Measurements from ENCODE around the gene NXPE3. TPM values are rescaled to one million over a fixed set of nuclear protein-coding genes. Genes with fewer than 3 reads are reported as not detected.

Gene NXPE3
- total RNA-seq, 1 experiment from 2014 or later: 12.8 TPM

- H3K4me2 ChIP-seq: no peak overlapping the region
- intact Hi-C loops (cut with micrococcal nuclease; ENCODE audit: unreplicated experiment): loop anchor here (2.0 to 5.0 kb wide), 3 partner anchors 127 to 262 kb away; no protein-coding TSS in a partner anchor
- POLR2A ChIA-PET (ENCODE audit: unreplicated experiment): interaction anchor here (0.6 kb wide), 1 partner anchor 843 kb away, joined by 3 read pairs; no protein-coding TSS in a partner anchor
Measured at GRCh38 chr3:101814835-101815234, 35.8 kb downstream of the NXPE3 start.

DNA sequence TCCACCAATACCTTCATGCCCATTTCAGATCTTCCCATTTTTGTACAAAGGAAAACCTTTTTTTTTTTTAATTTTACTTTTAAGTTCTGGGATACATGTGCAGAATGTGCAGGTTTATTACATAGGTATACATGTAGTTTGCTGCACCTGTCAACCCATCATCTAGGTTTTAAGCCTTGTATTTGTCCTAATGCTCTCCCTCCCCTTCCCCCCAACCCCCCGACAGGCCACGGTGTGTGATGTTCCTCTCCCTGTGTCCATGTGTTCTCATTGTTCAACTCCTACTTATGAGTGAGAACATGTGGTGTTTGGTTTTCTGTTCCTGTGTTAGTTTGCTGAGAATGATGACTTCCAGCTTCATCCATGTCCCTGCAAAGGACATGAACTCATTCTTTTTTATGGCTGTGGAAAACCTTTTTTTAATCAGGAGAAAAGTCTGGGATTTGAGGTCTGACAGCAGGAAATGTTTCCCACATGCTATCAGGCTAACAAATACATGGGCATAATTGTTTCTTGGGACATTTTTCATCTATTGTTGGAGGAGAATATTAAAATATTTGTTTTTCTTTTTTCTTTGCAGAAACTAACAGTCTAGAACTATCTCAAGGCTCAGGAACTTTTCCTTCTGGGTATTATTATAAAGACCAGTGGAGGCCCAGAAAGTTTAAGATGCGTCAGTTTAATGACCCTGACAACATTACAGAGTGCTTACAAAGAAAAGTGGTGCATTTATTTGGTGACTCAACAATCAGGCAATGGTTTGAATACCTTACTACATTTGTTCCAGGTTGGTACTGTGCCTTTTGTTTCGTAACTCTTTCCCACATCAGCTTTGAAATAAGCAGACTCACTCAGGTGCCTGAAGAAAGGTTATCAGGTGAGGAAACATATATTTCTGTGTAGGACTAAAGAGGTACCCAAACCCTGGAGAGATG is 37.5 kb downstream of the NXPE3 start:
- Histone ChIP-seq H3K79me2 (ENCODE audit: low read depth) (no peaks in the 10 kb centered on the region), H2AFZ (no peak overlapping the region), H3K9me3 (ENCODE audit: insufficient read depth, low read depth) (no peaks in the 10 kb centered on the region; the same call in 1 of the 2 replicates), H3K4me2 (no peak overlapping the region), H3K4me1 (replicated peaks; ENCODE audit: insufficient read depth) (peaks cover 10% of the 10 kb centered on the region; the same call in 1 of the 2 replicates), H3K4me3 (no peak overlapping the region), H3K9me2 (ENCODE audit: insufficient read depth) (no peaks in the 10 kb centered on the region), H3F3A (ENCODE audit: insufficient read depth, low read depth) (peaks cover 16% of the 10 kb centered on the region; the same call in 1 of the 2 replicates), H4K20me1 (ENCODE audit: insufficient read depth) (no peaks in the 10 kb centered on the region), H3K36me3 (ENCODE audit: low read depth) (no peaks in the 10 kb centered on the region), H3K27me3 (ENCODE audit: insufficient read depth, low read depth) (no peaks in the 10 kb centered on the region), H3K27ac (peak overlapping the region; percentile 18; the same call in 1 of the 2 replicates)
- TF ChIP-seq EZH2 (IDR thresholded peaks at IDR 0.05; ENCODE audit: low read depth): no peak
- TF ChIP-seq, protein P1, sequence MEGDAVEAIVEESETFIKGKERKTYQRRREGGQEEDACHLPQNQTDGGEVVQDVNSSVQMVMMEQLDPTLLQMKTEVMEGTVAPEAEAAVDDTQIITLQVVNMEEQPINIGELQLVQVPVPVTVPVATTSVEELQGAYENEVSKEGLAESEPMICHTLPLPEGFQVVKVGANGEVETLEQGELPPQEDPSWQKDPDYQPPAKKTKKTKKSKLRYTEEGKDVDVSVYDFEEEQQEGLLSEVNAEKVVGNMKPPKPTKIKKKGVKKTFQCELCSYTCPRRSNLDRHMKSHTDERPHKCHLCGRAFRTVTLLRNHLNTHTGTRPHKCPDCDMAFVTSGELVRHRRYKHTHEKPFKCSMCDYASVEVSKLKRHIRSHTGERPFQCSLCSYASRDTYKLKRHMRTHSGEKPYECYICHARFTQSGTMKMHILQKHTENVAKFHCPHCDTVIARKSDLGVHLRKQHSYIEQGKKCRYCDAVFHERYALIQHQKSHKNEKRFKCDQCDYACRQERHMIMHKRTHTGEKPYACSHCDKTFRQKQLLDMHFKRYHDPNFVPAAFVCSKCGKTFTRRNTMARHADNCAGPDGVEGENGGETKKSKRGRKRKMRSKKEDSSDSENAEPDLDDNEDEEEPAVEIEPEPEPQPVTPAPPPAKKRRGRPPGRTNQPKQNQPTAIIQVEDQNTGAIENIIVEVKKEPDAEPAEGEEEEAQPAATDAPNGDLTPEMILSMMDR (conservative IDR thresholded peaks at IDR 0.05): no peak
- ChIA-PET POLR2A (ENCODE audit: unreplicated experiment) (interaction anchor here (0.6 kb wide), 2 partner anchors 32 to 409 kb away, joined by 4 to 5 read pairs; no protein-coding TSS in a partner anchor), CTCF (interaction anchor here (0.6 to 1.1 kb wide), 2 partner anchors 340 to 409 kb away, joined by 5 read pairs; no protein-coding TSS in a partner anchor)
- peak in 1 of 2 experiments; percentile 85 for DNase-seq
- no TSS peak for BruUV-seq (replicated peaks)
- intact Hi-C loops (cut with micrococcal nuclease; ENCODE audit: unreplicated experiment): loop anchor here (1.0 kb wide), 1 partner anchor 33 kb away; the partner anchor contains the start of gene NFKBIZ

More at GRCh38 chr3:101814835-101815234, 35.8 kb downstream of the NXPE3 start:
- Histone ChIP-seq H3K9me2 (ENCODE audit: insufficient read depth) (no peaks in the 10 kb centered on the region), H3K79me2 (ENCODE audit: low read depth) (no peaks in the 10 kb centered on the region), H3K27ac (no peak overlapping the region), H3K36me3 (ENCODE audit: low read depth) (no peaks in the 10 kb centered on the region), H4K20me1 (ENCODE audit: insufficient read depth) (no peaks in the 10 kb centered on the region), H3K27me3 (ENCODE audit: insufficient read depth, low read depth) (no peaks in the 10 kb centered on the region), H3K9me3 (ENCODE audit: insufficient read depth, low read depth) (no peaks in the 10 kb centered on the region; the same call in 1 of the 2 replicates), H2AFZ (no peak overlapping the region), H3K4me1 (replicated peaks; ENCODE audit: insufficient read depth) (peaks cover 14% of the 10 kb centered on the region; the same call in 1 of the 2 replicates), H3F3A (ENCODE audit: insufficient read depth, low read depth) (peaks cover 16% of the 10 kb centered on the region; the same call in 1 of the 2 replicates), H3K4me3 (no peak overlapping the region)
- peak in 1 of 2 experiments; percentile 35 for DNase-seq
- CTCF ChIA-PET: interaction anchor here (0.5 to 3.0 kb wide), 3 partner anchors 56 to 410 kb away, joined by 3 to 29 read pairs (median 6); no protein-coding TSS in a partner anchor
- no TSS peak for BruUV-seq (replicated peaks)
- TF ChIP-seq, protein P1 (conservative IDR thresholded peaks at IDR 0.05): no peak
- TF ChIP-seq EZH2 (IDR thresholded peaks at IDR 0.05; ENCODE audit: low read depth): no peak

DNA sequence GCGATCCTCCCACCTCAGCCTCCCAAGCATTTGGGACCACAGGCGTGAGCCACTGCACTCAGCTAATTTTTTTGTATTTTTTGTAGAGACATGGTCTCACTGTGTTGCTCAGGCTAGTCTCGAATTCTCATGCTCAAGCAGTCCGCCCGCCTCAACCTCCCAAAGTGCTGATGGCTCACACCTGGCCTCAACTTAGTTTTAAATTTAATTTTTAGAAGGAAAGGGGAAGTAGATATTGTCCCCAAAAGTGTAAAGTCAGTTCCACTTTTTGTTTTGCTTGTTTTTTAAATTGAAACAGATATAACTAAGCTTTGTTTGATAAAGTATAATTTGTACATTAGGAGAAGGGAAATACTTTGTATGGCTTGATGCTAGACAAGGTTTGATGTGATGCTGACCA is 39.0 kb downstream of the NXPE3 start:
- CTCF ChIA-PET: no interaction called here
- peaks cover 10% of the 10 kb centered on the region; the same call in 1 of the 2 replicates for H3K4me1 ChIP-seq (replicated peaks; ENCODE audit: insufficient read depth)
- no peak overlapping the region for H3K4me3 ChIP-seq
- H3K4me2 ChIP-seq: no peak overlapping the region
- POLR2A ChIA-PET (ENCODE audit: unreplicated experiment): interaction anchor here (0.7 kb wide), 1 partner anchor 85 kb away, joined by 3 read pairs; no protein-coding TSS in a partner anchor
- H2AFZ ChIP-seq: no peak overlapping the region
- DNase-seq: no peak
- no peaks in the 10 kb centered on the region for H3K79me2 ChIP-seq (ENCODE audit: low read depth)
- intact Hi-C loops (cut with micrococcal nuclease; ENCODE audit: unreplicated experiment): no loop called here
- no TSS peak for BruUV-seq (replicated peaks)
- H4K20me1 ChIP-seq (ENCODE audit: insufficient read depth): no peaks in the 10 kb centered on the region
- no peaks in the 10 kb centered on the region; the same call in 1 of the 2 replicates for H3K9me3 ChIP-seq (ENCODE audit: insufficient read depth, low read depth)
- H3K27me3 ChIP-seq (ENCODE audit: insufficient read depth, low read depth): no peaks in the 10 kb centered on the region
- H3K36me3 ChIP-seq (ENCODE audit: low read depth): no peaks in the 10 kb centered on the region
- TF ChIP-seq EZH2 (IDR thresholded peaks at IDR 0.05; ENCODE audit: low read depth): no peak
- TF ChIP-seq, protein P1 (conservative IDR thresholded peaks at IDR 0.05): no peak
- H3K9me2 ChIP-seq (ENCODE audit: insufficient read depth): no peaks in the 10 kb centered on the region
- H3F3A ChIP-seq (ENCODE audit: insufficient read depth, low read depth): peaks cover 16% of the 10 kb centered on the region; the same call in 1 of the 2 replicates
- H3K27ac ChIP-seq: no peak overlapping the region
